OCI-LY1 (cell line): ENCODE data around the gene CCDC88B.

Experiments used
- EZH2 ChIP-seq: fragments of 200-600 bp; sonication (generic), shearing (Covaris generic); IDR thresholded peaks from 2 replicates; pipeline ENCODE4 v1.8.0; 2017; ENCODE audit warnings: borderline replicate concordance, mixed run types, mild to moderate bottlenecking, antibody characterized with exemption, low read length, moderate library complexity, mixed read lengths
- TF ChIP-seq, protein P1 (sequence below): fragments of 200-600 bp; sonication (generic), shearing (Covaris generic); IDR thresholded peaks from 2 replicates; pipeline ENCODE4 v1.5.1; 2017; ENCODE audit warnings: mild to moderate bottlenecking, antibody characterized with exemption, low read length, moderate library complexity, mixed read lengths

DNA sequence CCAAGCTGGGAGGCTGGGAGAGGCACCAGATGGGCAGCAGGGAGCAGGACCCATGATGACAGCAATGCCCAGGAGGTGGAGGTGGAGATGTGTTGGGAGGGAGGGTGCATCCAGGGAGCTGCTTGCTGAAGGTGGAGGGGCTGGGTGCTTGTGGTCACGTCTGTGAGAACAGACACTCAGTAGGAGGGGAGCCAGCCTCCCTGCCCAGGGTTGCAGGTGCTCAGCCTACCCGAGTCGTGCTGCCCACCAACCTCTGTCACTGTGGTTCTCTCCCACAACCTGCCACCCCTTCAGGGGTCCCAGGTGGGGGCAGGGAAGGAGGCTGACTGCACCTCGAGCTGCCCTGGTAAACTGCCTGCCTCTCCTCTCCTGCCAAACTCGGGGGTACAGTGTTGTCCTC lies 16.6 kb upstream of the CCDC88B start:
- no peak for TF ChIP-seq EZH2
- TF ChIP-seq, protein P1, sequence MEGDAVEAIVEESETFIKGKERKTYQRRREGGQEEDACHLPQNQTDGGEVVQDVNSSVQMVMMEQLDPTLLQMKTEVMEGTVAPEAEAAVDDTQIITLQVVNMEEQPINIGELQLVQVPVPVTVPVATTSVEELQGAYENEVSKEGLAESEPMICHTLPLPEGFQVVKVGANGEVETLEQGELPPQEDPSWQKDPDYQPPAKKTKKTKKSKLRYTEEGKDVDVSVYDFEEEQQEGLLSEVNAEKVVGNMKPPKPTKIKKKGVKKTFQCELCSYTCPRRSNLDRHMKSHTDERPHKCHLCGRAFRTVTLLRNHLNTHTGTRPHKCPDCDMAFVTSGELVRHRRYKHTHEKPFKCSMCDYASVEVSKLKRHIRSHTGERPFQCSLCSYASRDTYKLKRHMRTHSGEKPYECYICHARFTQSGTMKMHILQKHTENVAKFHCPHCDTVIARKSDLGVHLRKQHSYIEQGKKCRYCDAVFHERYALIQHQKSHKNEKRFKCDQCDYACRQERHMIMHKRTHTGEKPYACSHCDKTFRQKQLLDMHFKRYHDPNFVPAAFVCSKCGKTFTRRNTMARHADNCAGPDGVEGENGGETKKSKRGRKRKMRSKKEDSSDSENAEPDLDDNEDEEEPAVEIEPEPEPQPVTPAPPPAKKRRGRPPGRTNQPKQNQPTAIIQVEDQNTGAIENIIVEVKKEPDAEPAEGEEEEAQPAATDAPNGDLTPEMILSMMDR, result no peak
